HepG2 (cell line): Measurements from ENCODE around the gene ATF7IP. TPM values are rescaled to one million over a fixed set of nuclear protein-coding genes. Genes with fewer than 3 reads are reported as not detected.

Experiments
- EP300 ChIP-seq, 3 experiments: sonication (generic) in 1 of 3; formaldehyde crosslinking in 1 of 3; IDR thresholded peaks; 2 replicates each; pipeline versions ENCODE4 v1.5.1 to v1.6.1; 2011 to 2020; ENCODE audit warnings: low read depth in 2 of 3, low read length in 2 of 3, borderline replicate concordance in 1 of 3, improper control_type of control experiment in 1 of 3, mild to moderate bottlenecking in 1 of 3, missing genetic modification reagents in 1 of 3, moderate library complexity in 1 of 3
- TAF15 ChIP-seq: fragments of 200-400 bp; formaldehyde crosslinking; IDR thresholded peaks from one replicate; pipeline ENCODE4 v1.6.1; 2018; ENCODE audit warnings: mild to moderate bottlenecking, low read depth, low read length; ENCODE audit not compliant: poor library complexity, severe bottlenecking
- YEATS4 ChIP-seq: sonication (generic); formaldehyde crosslinking; IDR thresholded peaks from 2 replicates; pipeline ENCODE4 v1.4.0; 2020; ENCODE audit warnings: missing genetic modification reagents, borderline replicate concordance
- ZHX2 ChIP-seq, 2 experiments: sonication (generic) in 1 of 2; formaldehyde crosslinking in 1 of 2; IDR thresholded peaks; 2 replicates each; pipeline versions ENCODE4 v1.6.1 to v1.9.0; 2014 to 2022; ENCODE audit warnings: antibody characterized with exemption in 1 of 2, borderline replicate concordance in 1 of 2, inconsistent platforms in 1 of 2, low read depth in 1 of 2, missing genetic modification reagents in 1 of 2
- polyA plus RNA-seq, 8 experiments: library from polyadenylated mRNA; depleted of rRNA in 3 of 8; stranded (reverse) in 7 of 8; unstranded in 1 of 8; fragments of >200 nt; fragmentation: Illumina TruSeq in 4 of 8; extraction: Trizol in 4 of 8; gene quantifications; 2 replicates each; pipeline versions ENCODE4 v1.2.1 to v1.2.3, GENCODE V29; 2011 to 2016; ENCODE audit warnings: low read depth in 4 of 8, missing spikeins in 1 of 8, mixed read lengths in 1 of 8; ENCODE audit not compliant: insufficient read depth in 1 of 8
- total RNA-seq, 5 experiments: library from RNA; depleted of rRNA; stranded (reverse); fragments of >200 nt; fragmentation: Illumina TruSeq; extraction: Trizol; gene quantifications; 2 replicates each; pipeline ENCODE4 v1.2.3, GENCODE V29; 2016; ENCODE audit warnings: low read depth in 1 of 5

ATF7IP gene
- total and polyA plus RNA-seq, 2 of the 13 experiments (the other 11 are each of a cell fraction or from before 2014, with no cell fraction given), result 1.8 to 11.8 TPM

GRCh38 chr12:14384783-14385638, 19.5 kb downstream of the ATF7IP start (continued):
- TF ChIP-seq ZHX2 (IDR thresholded peaks at IDR 0.05; ENCODE audit: low read depth), result 0 out of 2 replicates have a peak, but pooled peaks have one; percentile 45
- no peak for TF ChIP-seq ZHX2 (CRISPR knock-in tag; IDR thresholded peaks at IDR 0.05; ENCODE audit: borderline replicate concordance)
- no peak for TF ChIP-seq TAF15
- TF ChIP-seq EP300 (IDR thresholded peaks at IDR 0.05; ENCODE audit: low read depth in 2 of 2, low read length in 2 of 2), result peak; percentile 39 to 60; a peak in 2 of 4 replicates
- no peak for TF ChIP-seq EP300 (CRISPR knock-in tag; IDR thresholded peaks at IDR 0.05; ENCODE audit: borderline replicate concordance)
- TF ChIP-seq YEATS4 (CRISPR knock-in tag), result peak; percentile 66; the same call in 1 of the 2 replicates
